Measurements from ENCODE around the gene SPO11.

The SPO11 gene

GRCh38 chr20:57325632-57326356 is 3.8 kb upstream of the SPO11 start:
- WGBS (ENCODE audit: insufficient coverage) = 87% methylated on average over 6 of the region's 12 CpGs
- POLR2A ChIA-PET = no interaction called here

GRCh38 chr20:57326667-57327455 is 2.7 kb upstream of the SPO11 start:
- Histone ChIP-seq H3K27me3 (replicated peaks in 2 of 5; ENCODE audit: control insufficient read depth in 4 of 5, insufficient read depth in 5 of 5, low read length in 4 of 5) (peaks cover 11 to 89% (median 47%) of the 10 kb centered on the region in 5 experiments), H3K9me3 (ENCODE audit: control extremely low read depth in 1 of 5, control insufficient read depth in 4 of 5, insufficient read depth in 2 of 5, low read depth in 1 of 5, low read length in 4 of 5) (no peaks in the 10 kb centered on the region), H3K4me1 (ENCODE audit: control extremely low read depth in 1 of 4, control insufficient read depth in 4 of 4, insufficient read depth in 4 of 4, low read length in 3 of 4) (no peaks in the 10 kb centered on the region), H3K4me3 (ENCODE audit: control insufficient read depth in 1 of 7, extremely low read depth in 1 of 7, insufficient read depth in 4 of 7, low read depth in 2 of 7, low read length in 6 of 7) (no peak overlapping the region), H3K36me3 (ENCODE audit: control insufficient read depth in 4 of 4, insufficient read depth in 4 of 4, low read length in 3 of 4) (no peaks in the 10 kb centered on the region), H3K27ac (ENCODE audit: insufficient read depth in 1 of 2, low read depth in 1 of 2, low read length in 2 of 2, poor library complexity in 1 of 2, severe bottlenecking in 2 of 2) (no peak overlapping the region)
- CTCF ChIA-PET = no interaction called here
- 23% methylated on average over 5 of the region's 8 CpGs for WGBS (ENCODE audit: insufficient coverage)
- POLR2A ChIA-PET = no interaction called here
- no peak for DNase-seq

More at GRCh38 chr20:57325632-57326356, 3.8 kb upstream of the SPO11 start:
- CTCF ChIA-PET = interaction anchor here (0.6 kb wide), 1 partner anchor 56 kb away, joined by 3 read pairs; no protein-coding TSS in a partner anchor
- Histone ChIP-seq H3K4me3 (ENCODE audit: control insufficient read depth in 1 of 7, extremely low read depth in 1 of 7, insufficient read depth in 4 of 7, low read depth in 2 of 7, low read length in 6 of 7) (no peak overlapping the region), H3K4me1 (ENCODE audit: control extremely low read depth in 1 of 4, control insufficient read depth in 4 of 4, insufficient read depth in 4 of 4, low read length in 3 of 4) (no peaks in the 10 kb centered on the region), H3K27ac (ENCODE audit: insufficient read depth in 1 of 2, low read depth in 1 of 2, low read length in 2 of 2, poor library complexity in 1 of 2, severe bottlenecking in 2 of 2) (no peak overlapping the region), H3K27me3 (replicated peaks in 2 of 5; ENCODE audit: control insufficient read depth in 4 of 5, insufficient read depth in 5 of 5, low read length in 4 of 5) (peaks cover 11 to 89% (median 39%) of the 10 kb centered on the region in 5 experiments), H3K9me3 (ENCODE audit: control extremely low read depth in 1 of 5, control insufficient read depth in 4 of 5, insufficient read depth in 2 of 5, low read depth in 1 of 5, low read length in 4 of 5) (no peaks in the 10 kb centered on the region), H3K36me3 (ENCODE audit: control insufficient read depth in 4 of 4, insufficient read depth in 4 of 4, low read length in 3 of 4) (no peaks in the 10 kb centered on the region)
- no peak for DNase-seq

GRCh38 chr20:57327820-57328219 is 1.8 kb upstream of the SPO11 start:
- no peak for DNase-seq
- Histone ChIP-seq H3K27ac (ENCODE audit: insufficient read depth in 1 of 2, low read depth in 1 of 2, low read length in 2 of 2, poor library complexity in 1 of 2, severe bottlenecking in 2 of 2) (no peak overlapping the region), H3K36me3 (ENCODE audit: control insufficient read depth in 4 of 4, insufficient read depth in 4 of 4, low read length in 3 of 4) (no peaks in the 10 kb centered on the region), H3K9me3 (ENCODE audit: control extremely low read depth in 1 of 5, control insufficient read depth in 4 of 5, insufficient read depth in 2 of 5, low read depth in 1 of 5, low read length in 4 of 5) (no peaks in the 10 kb centered on the region), H3K27me3 (replicated peaks in 2 of 5; ENCODE audit: control insufficient read depth in 4 of 5, insufficient read depth in 5 of 5, low read length in 4 of 5) (peaks cover 15 to 88% (median 50%) of the 10 kb centered on the region in 5 experiments), H3K4me3 (ENCODE audit: control insufficient read depth in 1 of 7, extremely low read depth in 1 of 7, insufficient read depth in 4 of 7, low read depth in 2 of 7, low read length in 6 of 7) (no peak overlapping the region), H3K4me1 (ENCODE audit: control extremely low read depth in 1 of 4, control insufficient read depth in 4 of 4, insufficient read depth in 4 of 4, low read length in 3 of 4) (no peaks in the 10 kb centered on the region)
- WGBS (ENCODE audit: insufficient coverage) = 73% methylated on average over 3 of the region's 6 CpGs
- ChIA-PET POLR2A (no interaction called here), CTCF (no interaction called here)

- Histone ChIP-seq H3K9me3 (ENCODE audit: control extremely low read depth in 1 of 5, control insufficient read depth in 4 of 5, insufficient read depth in 2 of 5, low read depth in 1 of 5, low read length in 4 of 5) (no peaks in the 10 kb centered on the region), H3K27ac (ENCODE audit: insufficient read depth in 1 of 2, low read depth in 1 of 2, low read length in 2 of 2, poor library complexity in 1 of 2, severe bottlenecking in 2 of 2) (no peak overlapping the region), H3K4me3 (ENCODE audit: control insufficient read depth in 1 of 7, extremely low read depth in 1 of 7, insufficient read depth in 4 of 7, low read depth in 2 of 7, low read length in 6 of 7) (no peak overlapping the region), H3K27me3 (replicated peaks in 2 of 5; ENCODE audit: control insufficient read depth in 4 of 5, insufficient read depth in 5 of 5, low read length in 4 of 5) (peaks cover 16 to 80% (median 45%) of the 10 kb centered on the region in 5 experiments), H3K4me1 (ENCODE audit: control extremely low read depth in 1 of 4, control insufficient read depth in 4 of 4, insufficient read depth in 4 of 4, low read length in 3 of 4) (no peaks in the 10 kb centered on the region), H3K36me3 (ENCODE audit: control insufficient read depth in 4 of 4, insufficient read depth in 4 of 4, low read length in 3 of 4) (no peaks in the 10 kb centered on the region)
- no peak for DNase-seq
- ChIA-PET POLR2A (no interaction called here), CTCF (interaction anchor here (2.7 kb wide), 1 partner anchor 15 kb away, joined by 10 read pairs; no protein-coding TSS in a partner anchor)
- 86% methylated on average over 6 of the region's 8 CpGs for WGBS (ENCODE audit: insufficient coverage)
Measured at GRCh38 chr20:57330998-57331397, 1.4 kb downstream of the SPO11 start.

- no CpG with 5 or more reads among the region's 1 CpG for WGBS (ENCODE audit: insufficient coverage)
- Histone ChIP-seq H3K4me1 (ENCODE audit: control extremely low read depth in 1 of 4, control insufficient read depth in 4 of 4, insufficient read depth in 4 of 4, low read length in 3 of 4) (no peaks in the 10 kb centered on the region), H3K4me3 (ENCODE audit: control insufficient read depth in 1 of 7, extremely low read depth in 1 of 7, insufficient read depth in 4 of 7, low read depth in 2 of 7, low read length in 6 of 7) (no peak overlapping the region), H3K36me3 (ENCODE audit: control insufficient read depth in 4 of 4, insufficient read depth in 4 of 4, low read length in 3 of 4) (no peaks in the 10 kb centered on the region), H3K27me3 (replicated peaks in 2 of 5; ENCODE audit: control insufficient read depth in 4 of 5, insufficient read depth in 5 of 5, low read length in 4 of 5) (peaks cover 13 to 80% (median 38%) of the 10 kb centered on the region in 5 experiments), H3K27ac (ENCODE audit: insufficient read depth in 1 of 2, low read depth in 1 of 2, low read length in 2 of 2, poor library complexity in 1 of 2, severe bottlenecking in 2 of 2) (no peak overlapping the region), H3K9me3 (ENCODE audit: control extremely low read depth in 1 of 5, control insufficient read depth in 4 of 5, insufficient read depth in 2 of 5, low read depth in 1 of 5, low read length in 4 of 5) (no peaks in the 10 kb centered on the region)
- peak in 2 of 3 donors; percentile 21 to 22 for DNase-seq
- ChIA-PET POLR2A (no interaction called here), CTCF (interaction anchor here (1.3 to 2.4 kb wide), 6 partner anchors 10 to 237 kb away, joined by 4 to 7 read pairs (median 6); no protein-coding TSS in a partner anchor)
Measured at GRCh38 chr20:57332105-57333089, 2.8 kb downstream of the SPO11 start.

- ChIA-PET CTCF (no interaction called here), POLR2A (no interaction called here)
- Histone ChIP-seq H3K4me1 (ENCODE audit: control extremely low read depth in 1 of 4, control insufficient read depth in 4 of 4, insufficient read depth in 4 of 4, low read length in 3 of 4) (no peaks in the 10 kb centered on the region), H3K27me3 (replicated peaks in 2 of 5; ENCODE audit: control insufficient read depth in 4 of 5, insufficient read depth in 5 of 5, low read length in 4 of 5) (peaks cover 11 to 67% (median 29%) of the 10 kb centered on the region in 5 experiments), H3K9me3 (ENCODE audit: control extremely low read depth in 1 of 5, control insufficient read depth in 4 of 5, insufficient read depth in 2 of 5, low read depth in 1 of 5, low read length in 4 of 5) (no peaks in the 10 kb centered on the region), H3K27ac (ENCODE audit: insufficient read depth in 1 of 2, low read depth in 1 of 2, low read length in 2 of 2, poor library complexity in 1 of 2, severe bottlenecking in 2 of 2) (no peak overlapping the region), H3K36me3 (ENCODE audit: control insufficient read depth in 4 of 4, insufficient read depth in 4 of 4, low read length in 3 of 4) (no peaks in the 10 kb centered on the region), H3K4me3 (ENCODE audit: control insufficient read depth in 1 of 7, extremely low read depth in 1 of 7, insufficient read depth in 4 of 7, low read depth in 2 of 7, low read length in 6 of 7) (no peak overlapping the region)
- WGBS (ENCODE audit: insufficient coverage) = no CpG with 5 or more reads among the region's 2 CpGs
- DNase-seq = no peak
Measured at GRCh38 chr20:57335392-57335791, 5.8 kb downstream of the SPO11 start.
